ENCODE measurements around the gene SMG5. TPM values are rescaled to one million over a fixed set of nuclear protein-coding genes. Genes with fewer than 3 reads are reported as not detected.

SMG5 gene
- total RNA-seq, 1 experiment from 2014 or later: 117 TPM

DNA sequence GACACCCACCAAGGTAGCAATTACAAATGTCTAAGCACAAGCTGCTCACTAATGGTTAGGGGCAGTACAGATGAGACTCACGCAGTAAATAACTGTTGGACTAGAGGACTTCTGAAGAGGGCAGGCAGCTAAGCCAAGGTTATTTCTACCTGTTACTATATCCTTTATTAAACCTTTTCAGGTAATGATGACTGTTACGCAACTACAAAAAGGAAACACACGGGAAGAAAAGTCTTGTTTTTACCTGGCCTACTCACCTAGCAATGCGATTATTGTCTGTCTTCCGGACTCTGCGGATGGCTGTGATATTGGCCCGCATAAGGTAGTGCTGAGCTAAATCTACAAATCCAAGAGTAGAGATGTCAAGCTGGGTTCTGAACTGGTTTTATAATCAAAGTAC lies 34.3 kb upstream of the SMG5 start:
- POLR2A ChIA-PET: no interaction called here
- in situ Hi-C loops (cut with HindIII; ENCODE audit: low pct_unique_long_range_greater_than_20kb, low sequenced_read_pairs): no loop called here
- Histone ChIP-seq H3K36me3 (ENCODE audit: control insufficient read depth, insufficient read depth, low read length) (peaks cover 60% of the 10 kb centered on the region), H3K27me3 (ENCODE audit: control insufficient read depth, insufficient read depth, low read length) (no peaks in the 10 kb centered on the region), H3K27ac (ENCODE audit: low read length) (no peak overlapping the region), H3K4me1 (ENCODE audit: control insufficient read depth, insufficient read depth, low read length) (no peaks in the 10 kb centered on the region), H3K9me3 (ENCODE audit: control insufficient read depth, insufficient read depth, low read depth, low read length) (no peaks in the 10 kb centered on the region), H3K4me3 (ENCODE audit: low read depth in 2 of 2, low read length in 2 of 2) (no peak overlapping the region)
- TF ChIP-seq POLR2AphosphoS5 (IDR thresholded peaks at IDR 0.05; ENCODE audit: low read depth, low read length) (no peak), SIN3A (IDR thresholded peaks at IDR 0.05; ENCODE audit: borderline replicate concordance, insufficient read depth, low read depth, low read length) (no peak), TCF7L2 (IDR thresholded peaks at IDR 0.05; ENCODE audit: low read depth, low read length) (no peak)
- TF ChIP-seq, protein P1, sequence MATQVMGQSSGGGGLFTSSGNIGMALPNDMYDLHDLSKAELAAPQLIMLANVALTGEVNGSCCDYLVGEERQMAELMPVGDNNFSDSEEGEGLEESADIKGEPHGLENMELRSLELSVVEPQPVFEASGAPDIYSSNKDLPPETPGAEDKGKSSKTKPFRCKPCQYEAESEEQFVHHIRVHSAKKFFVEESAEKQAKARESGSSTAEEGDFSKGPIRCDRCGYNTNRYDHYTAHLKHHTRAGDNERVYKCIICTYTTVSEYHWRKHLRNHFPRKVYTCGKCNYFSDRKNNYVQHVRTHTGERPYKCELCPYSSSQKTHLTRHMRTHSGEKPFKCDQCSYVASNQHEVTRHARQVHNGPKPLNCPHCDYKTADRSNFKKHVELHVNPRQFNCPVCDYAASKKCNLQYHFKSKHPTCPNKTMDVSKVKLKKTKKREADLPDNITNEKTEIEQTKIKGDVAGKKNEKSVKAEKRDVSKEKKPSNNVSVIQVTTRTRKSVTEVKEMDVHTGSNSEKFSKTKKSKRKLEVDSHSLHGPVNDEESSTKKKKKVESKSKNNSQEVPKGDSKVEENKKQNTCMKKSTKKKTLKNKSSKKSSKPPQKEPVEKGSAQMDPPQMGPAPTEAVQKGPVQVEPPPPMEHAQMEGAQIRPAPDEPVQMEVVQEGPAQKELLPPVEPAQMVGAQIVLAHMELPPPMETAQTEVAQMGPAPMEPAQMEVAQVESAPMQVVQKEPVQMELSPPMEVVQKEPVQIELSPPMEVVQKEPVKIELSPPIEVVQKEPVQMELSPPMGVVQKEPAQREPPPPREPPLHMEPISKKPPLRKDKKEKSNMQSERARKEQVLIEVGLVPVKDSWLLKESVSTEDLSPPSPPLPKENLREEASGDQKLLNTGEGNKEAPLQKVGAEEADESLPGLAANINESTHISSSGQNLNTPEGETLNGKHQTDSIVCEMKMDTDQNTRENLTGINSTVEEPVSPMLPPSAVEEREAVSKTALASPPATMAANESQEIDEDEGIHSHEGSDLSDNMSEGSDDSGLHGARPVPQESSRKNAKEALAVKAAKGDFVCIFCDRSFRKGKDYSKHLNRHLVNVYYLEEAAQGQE (IDR thresholded peaks at IDR 0.05; ENCODE audit: insufficient read depth in 1 of 2, low read depth in 2 of 2, low read length in 1 of 2): no peak
- TF ChIP-seq, protein P2, sequence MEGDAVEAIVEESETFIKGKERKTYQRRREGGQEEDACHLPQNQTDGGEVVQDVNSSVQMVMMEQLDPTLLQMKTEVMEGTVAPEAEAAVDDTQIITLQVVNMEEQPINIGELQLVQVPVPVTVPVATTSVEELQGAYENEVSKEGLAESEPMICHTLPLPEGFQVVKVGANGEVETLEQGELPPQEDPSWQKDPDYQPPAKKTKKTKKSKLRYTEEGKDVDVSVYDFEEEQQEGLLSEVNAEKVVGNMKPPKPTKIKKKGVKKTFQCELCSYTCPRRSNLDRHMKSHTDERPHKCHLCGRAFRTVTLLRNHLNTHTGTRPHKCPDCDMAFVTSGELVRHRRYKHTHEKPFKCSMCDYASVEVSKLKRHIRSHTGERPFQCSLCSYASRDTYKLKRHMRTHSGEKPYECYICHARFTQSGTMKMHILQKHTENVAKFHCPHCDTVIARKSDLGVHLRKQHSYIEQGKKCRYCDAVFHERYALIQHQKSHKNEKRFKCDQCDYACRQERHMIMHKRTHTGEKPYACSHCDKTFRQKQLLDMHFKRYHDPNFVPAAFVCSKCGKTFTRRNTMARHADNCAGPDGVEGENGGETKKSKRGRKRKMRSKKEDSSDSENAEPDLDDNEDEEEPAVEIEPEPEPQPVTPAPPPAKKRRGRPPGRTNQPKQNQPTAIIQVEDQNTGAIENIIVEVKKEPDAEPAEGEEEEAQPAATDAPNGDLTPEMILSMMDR (IDR thresholded peaks at IDR 0.05): no peak
- ATAC-seq: no peak
- intact Hi-C loops (cut with micrococcal nuclease; ENCODE audit: unreplicated experiment): no loop called here
- CTCF ChIA-PET: no interaction called here
- no TSS peak for BruUV-seq (replicated peaks)
- no peak for DNase-seq (ENCODE audit: low read depth, low spot score)

DNA sequence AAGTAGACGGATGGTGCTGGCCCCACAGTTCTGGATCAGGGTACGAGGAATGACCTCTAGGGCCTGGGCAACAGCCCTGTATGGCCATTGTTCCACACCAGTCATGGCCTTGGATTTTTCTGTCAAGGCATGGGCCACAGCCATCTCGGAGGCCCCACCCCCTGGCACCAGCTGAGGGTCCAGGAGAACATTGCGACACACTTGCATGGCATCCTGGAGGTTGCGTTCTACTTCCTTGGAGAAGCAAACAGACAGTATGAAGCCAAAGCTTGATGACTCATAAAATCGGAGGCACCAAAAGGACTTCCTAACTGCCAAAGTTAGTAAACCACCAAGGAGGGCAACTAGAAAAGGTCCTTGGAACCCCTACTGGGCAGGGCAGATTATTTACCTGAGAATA lies 28.3 kb upstream of the SMG5 start:
- POLR2A ChIA-PET: no interaction called here
- H3K9me3 ChIP-seq (ENCODE audit: control insufficient read depth, insufficient read depth, low read depth, low read length): no peaks in the 10 kb centered on the region
- in situ Hi-C loops (cut with HindIII; ENCODE audit: low pct_unique_long_range_greater_than_20kb, low sequenced_read_pairs): no loop called here
- TF ChIP-seq POLR2AphosphoS5 (IDR thresholded peaks at IDR 0.05; ENCODE audit: low read depth, low read length) (peak; percentile 37; the same call in 1 of the 2 replicates), SIN3A (IDR thresholded peaks at IDR 0.05; ENCODE audit: borderline replicate concordance, insufficient read depth, low read depth, low read length) (no peak)
- DNase-seq (ENCODE audit: low read depth, low spot score) (no peak), ATAC-seq (peak; percentile 43)
- H3K27ac ChIP-seq (ENCODE audit: low read length): no peak overlapping the region
- H3K36me3 ChIP-seq (ENCODE audit: control insufficient read depth, insufficient read depth, low read length): peaks cover 45% of the 10 kb centered on the region
- no TSS peak for BruUV-seq (replicated peaks)
- CTCF ChIA-PET: no interaction called here
- intact Hi-C loops (cut with micrococcal nuclease; ENCODE audit: unreplicated experiment): no loop called here
- no peaks in the 10 kb centered on the region for H3K27me3 ChIP-seq (ENCODE audit: control insufficient read depth, insufficient read depth, low read length)
- H3K4me3 ChIP-seq (ENCODE audit: low read depth in 2 of 2, low read length in 2 of 2): no peak overlapping the region
- H3K4me1 ChIP-seq (ENCODE audit: control insufficient read depth, insufficient read depth, low read length): no peaks in the 10 kb centered on the region

DNA sequence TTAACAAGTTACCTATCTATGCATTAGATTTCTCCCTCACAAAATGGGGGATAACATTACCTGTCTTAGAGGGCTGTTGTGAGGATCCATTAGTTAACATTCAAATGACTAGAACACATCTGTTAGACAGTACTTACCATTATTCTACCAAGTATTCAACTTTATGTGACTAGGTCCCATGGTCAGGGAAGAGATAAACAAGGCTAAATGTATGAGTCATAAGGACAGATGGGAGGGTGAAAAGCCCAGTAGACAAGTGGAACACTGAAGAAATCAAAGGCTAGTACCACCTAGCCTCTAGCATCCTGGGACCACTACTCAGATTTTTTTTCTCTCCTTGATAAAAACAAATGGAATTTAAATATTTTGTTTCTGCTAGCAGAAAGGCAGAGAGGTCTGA lies 25.5 kb upstream of the SMG5 start:
- Histone ChIP-seq H3K27ac (ENCODE audit: low read length) (no peak overlapping the region), H3K27me3 (ENCODE audit: control insufficient read depth, insufficient read depth, low read length) (no peaks in the 10 kb centered on the region), H3K36me3 (ENCODE audit: control insufficient read depth, insufficient read depth, low read length) (peaks cover 36% of the 10 kb centered on the region), H3K4me3 (ENCODE audit: low read depth in 2 of 2, low read length in 2 of 2) (no peak overlapping the region), H3K4me1 (ENCODE audit: control insufficient read depth, insufficient read depth, low read length) (no peaks in the 10 kb centered on the region), H3K9me3 (ENCODE audit: control insufficient read depth, insufficient read depth, low read depth, low read length) (no peaks in the 10 kb centered on the region)
- in situ Hi-C loops (cut with HindIII; ENCODE audit: low pct_unique_long_range_greater_than_20kb, low sequenced_read_pairs) (no loop called here), intact Hi-C loops (cut with micrococcal nuclease; ENCODE audit: unreplicated experiment) (no loop called here)
- ChIA-PET CTCF (no interaction called here), POLR2A (no interaction called here)
- no peak for DNase-seq (ENCODE audit: low read depth, low spot score)
- BruUV-seq (replicated peaks): no TSS peak
- no peak for ATAC-seq
- no peak for TF ChIP-seq POLR2AphosphoS5 (IDR thresholded peaks at IDR 0.05; ENCODE audit: low read depth, low read length)
- no peak for TF ChIP-seq TCF7L2 (IDR thresholded peaks at IDR 0.05; ENCODE audit: low read depth, low read length)
- TF ChIP-seq SIN3A (IDR thresholded peaks at IDR 0.05; ENCODE audit: borderline replicate concordance, insufficient read depth, low read depth, low read length): no peak
- TF ChIP-seq, protein P2 (IDR thresholded peaks at IDR 0.05): no peak
- TF ChIP-seq, protein P1 (IDR thresholded peaks at IDR 0.05; ENCODE audit: insufficient read depth in 1 of 2, low read depth in 2 of 2, low read length in 1 of 2): no peak
